GM12891 (cell line): Measurements from ENCODE around the gene PPP2R2D.

ENCODE experiments used
- DNase-seq: peaks from one replicate; pipeline ENCODE4 v3.0.0; 2011; ENCODE audit warnings: low spot score; ENCODE audit not compliant: insufficient read length
- FAIRE-seq: peaks from 2 replicates; lab custom pipeline; 2011; peaks lifted over from hg19 to GRCh38; lab: Jason Lieb, UNC
- PAX5 ChIP-seq: IDR thresholded peaks from 2 replicates; pipeline ENCODE4 v1.6.1; 2011; ENCODE audit warnings: low read length, moderate library complexity, mild to moderate bottlenecking; ENCODE audit not compliant: insufficient read depth, severe bottlenecking
- POLR2A ChIP-seq: IDR thresholded peaks from 2 replicates; pipeline ENCODE4 v1.6.1; 2011; ENCODE audit warnings: low read depth, low read length, control low read depth
- POLR2AphosphoS5 ChIP-seq: IDR thresholded peaks from 2 replicates; pipeline ENCODE4 v1.6.1; 2011; ENCODE audit warnings: low read depth, low read length, control low read depth
- POU2F2 ChIP-seq: IDR thresholded peaks from 2 replicates; pipeline ENCODE4 v1.6.1; 2011; ENCODE audit warnings: low read depth, mild to moderate bottlenecking, control low read depth, low read length, moderate library complexity
- SPI1 ChIP-seq: IDR thresholded peaks from 2 replicates; pipeline ENCODE4 v1.6.1; 2011; ENCODE audit warnings: low read depth, low read length, control low read depth
- TAF1 ChIP-seq: IDR thresholded peaks from 2 replicates; pipeline ENCODE4 v1.6.1; 2011; ENCODE audit warnings: low read depth, low read length, control low read depth

Gene PPP2R2D

DNA sequence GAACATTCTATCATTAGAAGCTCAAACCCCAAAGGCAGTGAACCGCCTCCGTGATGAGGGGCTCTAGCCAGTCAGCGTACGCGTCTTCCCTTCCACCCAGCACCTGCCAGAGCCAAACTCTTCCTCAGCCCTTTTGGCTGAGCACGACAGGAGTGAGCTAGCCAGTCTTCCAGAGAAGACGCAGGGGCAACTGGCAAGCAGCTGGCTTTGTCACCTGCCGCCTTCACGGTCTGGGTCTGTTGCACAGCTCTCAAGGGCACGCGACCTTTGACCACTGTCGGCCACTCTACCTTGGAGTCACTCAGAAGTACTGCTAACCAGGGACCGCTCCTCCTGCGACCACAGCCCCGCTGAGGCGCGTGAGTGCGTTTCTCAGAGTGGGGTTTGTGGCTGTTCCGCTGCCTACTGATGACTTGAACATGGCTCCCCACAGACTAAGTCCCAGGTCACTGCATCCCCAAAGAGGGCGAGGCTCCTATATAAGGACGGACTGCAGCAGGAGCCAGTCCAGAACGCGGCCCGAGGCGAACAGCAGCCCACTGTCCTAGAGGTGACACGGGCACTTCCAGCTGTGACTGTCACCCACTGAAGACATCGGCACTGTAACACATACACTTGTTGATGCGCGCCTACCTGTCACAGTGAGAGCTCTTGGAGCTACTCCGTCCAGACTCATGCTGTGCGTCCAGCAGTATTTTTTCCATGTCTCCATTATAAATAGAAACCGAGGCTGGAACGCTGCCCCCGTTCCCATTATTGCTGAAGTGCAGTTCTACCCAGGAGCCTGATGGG lies 72.5 kb downstream of the PPP2R2D start:
- TF ChIP-seq TAF1: no peak
- no peak for TF ChIP-seq PAX5
- TF ChIP-seq POLR2A: no peak
- TF ChIP-seq POU2F2: no peak
- TF ChIP-seq POLR2AphosphoS5: no peak
- no peak for TF ChIP-seq SPI1
- FAIRE-seq (no peak), DNase-seq (no peak)

DNA sequence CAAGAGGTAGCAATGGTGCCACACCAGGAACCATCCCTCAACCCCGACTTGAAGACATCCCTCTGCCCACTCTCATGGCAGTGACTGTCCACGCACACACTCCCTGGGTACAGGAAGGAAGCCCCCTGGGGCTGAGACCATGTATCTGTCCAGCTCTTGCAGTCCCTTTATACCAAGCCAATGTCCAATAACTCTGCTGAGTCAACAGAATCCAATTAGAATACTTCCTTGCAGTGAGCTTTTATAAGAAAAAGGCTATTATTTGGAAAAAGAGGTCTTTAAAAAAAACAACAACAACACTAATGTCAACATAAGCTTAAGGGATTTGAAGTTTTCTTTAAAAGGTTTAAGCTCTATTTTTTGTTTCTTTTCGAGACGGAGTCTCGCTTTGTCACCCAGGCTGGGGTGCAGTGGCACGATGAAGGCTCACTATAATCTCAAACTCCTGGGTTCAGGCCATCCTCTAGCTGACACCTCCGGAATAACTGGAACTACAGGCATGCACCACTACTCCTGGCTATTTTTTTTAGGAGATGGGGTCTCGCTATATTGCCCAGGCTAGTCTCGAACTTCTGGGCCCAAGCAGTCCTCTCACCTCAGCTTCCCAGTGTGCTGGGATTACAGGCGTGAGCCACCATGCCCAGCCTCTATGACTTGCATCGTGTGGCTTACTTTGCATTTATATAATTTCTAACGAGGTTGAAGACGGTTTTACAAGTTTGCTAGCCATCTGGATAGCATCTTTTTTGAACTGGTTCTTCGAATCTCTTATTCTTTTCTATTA lies 73.4 kb downstream of the PPP2R2D start:
- TF ChIP-seq SPI1 (no peak), POLR2AphosphoS5 (no peak), TAF1 (no peak)
- DNase-seq (no peak), FAIRE-seq (no peak)

DNA sequence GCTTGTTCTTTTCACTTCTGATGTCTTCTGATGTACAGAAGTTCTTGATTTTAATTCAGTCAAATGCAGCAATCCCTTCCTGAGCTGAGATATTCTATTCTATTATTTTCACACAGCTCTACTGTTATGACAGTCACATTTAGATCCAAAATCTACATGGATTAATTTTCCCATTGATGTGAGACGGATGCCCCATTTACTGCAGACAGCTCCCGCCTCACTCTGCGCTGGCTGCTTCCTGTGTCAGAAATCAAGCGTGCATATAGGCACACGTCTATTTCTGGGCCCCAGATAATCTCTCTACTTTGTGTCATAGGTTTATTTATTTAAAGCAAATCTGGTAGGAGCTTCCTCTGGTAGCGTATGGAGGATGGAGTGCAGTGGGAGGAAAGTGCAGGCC lies 74.2 kb downstream of the PPP2R2D start:
- TF ChIP-seq SPI1: no peak
- TF ChIP-seq POLR2AphosphoS5: no peak
- TF ChIP-seq POU2F2: no peak
- no peak for TF ChIP-seq POLR2A
- TF ChIP-seq TAF1: no peak
- no peak for TF ChIP-seq PAX5
- FAIRE-seq: no peak

DNA sequence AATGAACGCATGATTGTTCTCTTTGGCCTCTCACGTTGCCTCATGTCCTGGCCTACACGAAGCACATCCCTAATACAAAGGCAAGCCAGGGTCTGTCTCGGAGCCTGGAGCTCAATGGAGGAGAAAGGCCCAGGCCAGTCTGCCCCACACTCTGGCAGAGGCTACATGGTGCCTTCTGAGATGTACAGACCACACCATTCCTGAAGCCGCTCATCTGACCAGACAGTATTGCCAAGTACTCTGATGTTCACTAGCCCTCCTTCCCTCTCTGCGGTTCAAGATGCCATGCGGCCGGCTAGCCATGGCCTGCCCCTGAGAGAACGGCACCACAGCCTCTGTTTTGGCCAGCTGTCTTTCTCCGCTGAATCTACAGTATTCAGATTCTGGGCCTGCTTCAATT lies 75.0 kb downstream of the PPP2R2D start:
- DNase-seq: no peak
- TF ChIP-seq POLR2AphosphoS5: no peak
- TF ChIP-seq POU2F2: no peak
- TF ChIP-seq TAF1: no peak
- TF ChIP-seq PAX5: no peak
- no peak for TF ChIP-seq SPI1
- no peak for TF ChIP-seq POLR2A

More for the DNA sequence above, 74.2 kb downstream of the PPP2R2D start:
- no peak for DNase-seq

DNA sequence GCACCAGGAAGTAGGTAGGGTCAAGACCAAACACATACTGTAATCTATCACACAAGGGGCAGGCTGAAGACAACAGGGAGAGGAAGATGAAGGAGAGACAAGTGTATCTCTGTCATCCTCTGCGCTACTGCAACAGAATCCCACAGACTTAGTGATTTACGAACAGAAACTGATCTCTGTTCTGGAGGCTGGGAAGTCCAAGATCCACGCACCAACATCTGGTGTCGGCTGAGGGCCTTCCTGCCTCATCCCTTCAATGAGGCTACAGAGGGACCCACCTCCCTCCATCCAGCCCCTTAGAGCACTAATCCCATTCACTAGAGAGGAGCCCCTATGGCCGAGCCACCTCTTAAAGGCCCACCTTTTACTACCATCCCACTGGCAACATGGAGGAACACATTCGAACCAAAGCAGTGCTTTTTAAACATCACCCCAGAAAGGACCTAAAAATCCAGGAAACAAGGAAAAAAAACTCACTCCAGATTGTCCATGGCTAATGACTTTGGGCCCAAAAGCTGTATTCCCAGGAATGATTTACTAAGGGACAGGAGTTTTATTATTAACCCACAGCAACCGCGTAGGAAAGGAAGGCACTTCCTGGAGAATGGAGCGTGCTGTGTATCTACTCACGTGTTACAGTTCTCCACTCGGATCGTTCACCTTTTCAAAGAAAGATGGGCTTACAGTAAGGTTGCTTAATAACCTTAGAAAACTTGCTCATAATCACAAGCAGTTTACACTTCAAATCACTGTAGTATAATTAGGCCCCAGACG lies 76.7 kb downstream of the PPP2R2D start:
- FAIRE-seq (no peak), DNase-seq (no peak)

More for the DNA sequence above, 75.0 kb downstream of the PPP2R2D start:
- FAIRE-seq: no peak

DNA sequence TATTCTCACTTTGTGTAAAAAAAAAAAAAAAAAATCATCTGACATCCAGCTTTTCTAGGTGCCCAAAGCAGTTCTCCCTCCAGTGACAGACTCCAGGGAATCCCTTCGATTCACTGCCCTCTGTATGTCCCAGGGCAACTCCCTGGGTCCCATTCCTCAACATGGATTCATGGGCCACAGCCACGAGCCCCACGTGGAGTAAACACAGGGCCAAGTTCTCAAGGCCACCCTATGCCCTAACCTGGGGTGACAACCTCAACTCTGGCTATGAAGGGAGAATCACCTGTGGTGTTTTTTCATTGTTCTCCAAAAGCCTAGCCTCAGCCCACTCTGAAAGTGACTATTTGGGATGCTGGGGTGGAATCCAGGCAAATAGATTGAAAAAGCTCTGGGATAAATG lies 77.6 kb downstream of the PPP2R2D start:
- TF ChIP-seq TAF1: no peak
- TF ChIP-seq PAX5: no peak
- no peak for TF ChIP-seq POU2F2
- TF ChIP-seq SPI1: no peak
- TF ChIP-seq POLR2A: no peak
- TF ChIP-seq POLR2AphosphoS5: no peak
- DNase-seq: no peak
- FAIRE-seq: no peak

More for the DNA sequence above, 76.7 kb downstream of the PPP2R2D start:
- TF ChIP-seq POLR2A: no peak
- no peak for TF ChIP-seq PAX5
- no peak for TF ChIP-seq POLR2AphosphoS5
- no peak for TF ChIP-seq TAF1
- no peak for TF ChIP-seq SPI1
- no peak for TF ChIP-seq POU2F2

DNA sequence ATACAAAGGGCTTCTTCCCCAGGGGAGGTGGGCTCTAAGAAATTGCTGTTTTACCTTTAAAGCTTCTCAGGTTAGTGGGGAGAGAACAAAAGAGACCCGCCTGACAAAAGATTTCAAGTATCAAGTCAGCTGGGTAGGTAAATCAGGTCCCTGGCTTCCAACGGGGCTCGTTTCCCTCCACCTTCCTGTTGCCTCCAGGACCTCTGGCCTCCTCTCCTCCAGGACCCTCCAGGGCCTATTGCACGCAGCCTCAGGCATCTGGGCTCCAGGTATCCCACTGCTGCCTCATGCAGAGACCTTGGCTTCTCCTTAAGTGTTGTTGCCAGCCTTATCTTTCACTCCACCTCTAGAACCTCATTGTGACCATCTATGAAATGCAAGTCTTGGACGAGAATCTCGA lies 78.0 kb downstream of the PPP2R2D start:
- TF ChIP-seq SPI1 (no peak), POLR2AphosphoS5 (no peak)
- FAIRE-seq (no peak), DNase-seq (no peak)

DNA sequence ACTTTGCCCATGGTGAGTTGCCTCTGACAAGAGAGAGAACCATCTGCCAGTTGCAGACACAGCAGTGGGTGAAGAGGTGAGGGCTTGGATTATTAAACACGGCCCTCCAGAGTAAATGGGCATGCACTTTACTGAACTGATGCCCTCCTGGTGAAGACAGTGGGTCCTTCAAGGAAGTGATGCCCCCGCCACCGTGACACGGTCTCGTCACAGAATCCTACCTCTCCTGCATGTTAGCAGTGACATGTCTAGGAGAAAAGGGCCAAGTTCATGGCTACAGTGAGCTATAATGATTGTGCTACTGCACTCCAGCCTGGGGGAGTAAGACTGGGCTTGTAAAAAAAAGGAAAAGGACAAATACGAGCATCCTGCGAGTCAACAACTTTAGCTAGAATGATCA lies 78.5 kb downstream of the PPP2R2D start:
- no peak for TF ChIP-seq POU2F2
- no peak for TF ChIP-seq PAX5
- TF ChIP-seq POLR2A: no peak
- TF ChIP-seq TAF1: no peak
- no peak for TF ChIP-seq POLR2AphosphoS5
- no peak for TF ChIP-seq SPI1
- FAIRE-seq (no peak), DNase-seq (no peak)

DNA sequence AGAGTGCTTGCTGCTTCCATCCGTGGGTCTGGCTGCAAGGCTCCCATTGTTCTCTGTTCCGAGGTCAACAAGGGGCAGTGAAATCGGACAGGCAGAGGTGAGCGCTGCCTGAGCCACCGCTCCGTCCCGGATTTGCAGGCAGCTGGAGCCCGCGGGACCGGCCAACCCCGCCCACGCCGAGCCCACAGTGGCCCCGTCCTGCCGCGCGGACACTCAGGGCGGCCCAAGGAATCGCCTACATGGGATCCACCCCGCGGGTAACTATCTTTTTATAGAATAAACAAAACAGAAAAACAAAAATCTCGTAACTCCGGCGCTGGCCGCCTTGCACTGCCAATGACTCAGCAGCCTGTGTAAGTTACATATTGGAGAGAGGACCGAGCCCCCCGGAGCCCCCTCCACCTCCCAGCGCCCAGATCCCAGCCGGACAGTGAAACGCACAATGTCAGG lies 79.0 kb downstream of the PPP2R2D start:
- FAIRE-seq (no peak), DNase-seq (no peak)
- TF ChIP-seq TAF1 (no peak), POLR2AphosphoS5 (no peak), SPI1 (no peak), POLR2A (no peak), PAX5 (no peak), POU2F2 (no peak)
